Breast epithelium (tissue), 4 donors: ENCODE data around the gene SDSL. TPM values are rescaled to one million over a fixed set of nuclear protein-coding genes. Genes with fewer than 3 reads are reported as not detected.

Source experiments
- DNase-seq, 2 donors: peaks; one replicate each; pipeline ENCODE4 v3.0.0-alpha.2; 2019; ENCODE audit warnings: low spot score in 2 of 2
- H3K27ac ChIP-seq, 2 donors: fragments of 200-600 bp; sonication (generic) in 1 of 2; one replicate each; pipeline ENCODE4 v1.5.1; 2016 to 2019; ENCODE audit warnings: mild to moderate bottlenecking in 1 of 2
- H3K27me3 ChIP-seq, 2 donors: fragments of 200-600 bp; sonication (generic) in 1 of 2; one replicate each; pipeline versions ENCODE4 v1.5.1 to v1.6.0; 2017 to 2019; ENCODE audit warnings: control low read depth in 1 of 2, mild to moderate bottlenecking in 1 of 2
- H3K36me3 ChIP-seq: fragments of 200-600 bp; one replicate; pipeline ENCODE4 v1.5.1; 2019
- H3K4me1 ChIP-seq, 2 donors: fragments of 200-600 bp; sonication (generic); one replicate each; pipeline ENCODE4 v1.5.1; 2016 to 2019; ENCODE audit warnings: control low read depth in 1 of 2
- H3K4me3 ChIP-seq, 3 donors: fragments of 200-600 bp; sonication (generic); 1 replicate in 2 of 3; 2 replicates in 1 of 3; pipeline ENCODE4 v1.5.1; 2016 to 2019; ENCODE audit warnings: mild to moderate bottlenecking in 3 of 3, moderate library complexity in 2 of 3
- H3K9me3 ChIP-seq, 2 donors: fragments of 200-600 bp; sonication (generic) in 1 of 2; one replicate each; pipeline ENCODE4 v1.5.1; 2016 to 2019; ENCODE audit warnings: control low read depth in 1 of 2
- POLR2A ChIP-seq: fragments of 450-650 bp; IDR thresholded peaks from one replicate; pipeline ENCODE4 v1.6.1; 2016; ENCODE audit warnings: antibody characterized with exemption, mild to moderate bottlenecking, moderate library complexity
- POLR2AphosphoS5 ChIP-seq, 3 donors: sonication (generic); formaldehyde crosslinking; IDR thresholded peaks; one replicate each; pipeline ENCODE4 v1.6.1; 2017; ENCODE audit warnings: antibody characterized with exemption in 3 of 3
- intact Hi-C: fragments of 100-400 bp; cut with DNase I; formaldehyde crosslinking; loops from one replicate; pipeline ENCODE4 v1.15.1; 2023; ENCODE audit warnings: low total_unique reads
- total RNA-seq, 3 donors: library from RNA; depleted of rRNA; stranded (reverse); fragments of >200 nt; gene quantifications; one replicate each; pipeline ENCODE4 v1.1.0, GENCODE V29; 2016
- TF ChIP-seq, protein P1 (sequence below), 3 donors: fragments of 450-650 bp; IDR thresholded peaks; one replicate each; pipeline ENCODE4 v1.5.1; 2016 to 2017; ENCODE audit warnings: antibody characterized with exemption in 3 of 3, mild to moderate bottlenecking in 3 of 3, moderate library complexity in 3 of 3

Gene SDSL
- total RNA-seq, 3 donors from 2014 or later: 4.6 to 4.9 (median 4.8) TPM

DNA sequence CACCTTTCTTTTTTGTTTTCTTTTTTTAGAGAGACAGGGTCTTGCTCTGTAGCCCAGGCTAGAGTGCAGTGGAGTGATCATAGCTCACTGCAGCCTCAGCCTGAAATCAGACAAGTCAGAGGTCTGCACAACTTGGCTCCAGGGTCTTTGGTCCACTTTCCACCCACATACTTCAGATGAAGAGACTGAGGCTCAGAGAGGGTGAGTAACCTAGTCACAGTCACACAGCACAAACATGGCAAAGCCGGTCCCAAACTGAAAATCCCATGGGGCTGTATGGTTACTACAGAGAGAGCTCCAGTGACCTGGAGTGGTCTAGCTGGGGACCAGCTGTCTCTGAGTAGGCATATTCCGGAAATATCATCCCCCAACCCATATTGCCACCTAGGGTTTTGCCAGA lies 30.3 kb downstream of the SDSL start:
- intact Hi-C loops: no loop called here
- no peak overlapping the region for H3K4me3 ChIP-seq
- no peaks in the 10 kb centered on the region for H3K36me3 ChIP-seq
- TF ChIP-seq, protein P1, sequence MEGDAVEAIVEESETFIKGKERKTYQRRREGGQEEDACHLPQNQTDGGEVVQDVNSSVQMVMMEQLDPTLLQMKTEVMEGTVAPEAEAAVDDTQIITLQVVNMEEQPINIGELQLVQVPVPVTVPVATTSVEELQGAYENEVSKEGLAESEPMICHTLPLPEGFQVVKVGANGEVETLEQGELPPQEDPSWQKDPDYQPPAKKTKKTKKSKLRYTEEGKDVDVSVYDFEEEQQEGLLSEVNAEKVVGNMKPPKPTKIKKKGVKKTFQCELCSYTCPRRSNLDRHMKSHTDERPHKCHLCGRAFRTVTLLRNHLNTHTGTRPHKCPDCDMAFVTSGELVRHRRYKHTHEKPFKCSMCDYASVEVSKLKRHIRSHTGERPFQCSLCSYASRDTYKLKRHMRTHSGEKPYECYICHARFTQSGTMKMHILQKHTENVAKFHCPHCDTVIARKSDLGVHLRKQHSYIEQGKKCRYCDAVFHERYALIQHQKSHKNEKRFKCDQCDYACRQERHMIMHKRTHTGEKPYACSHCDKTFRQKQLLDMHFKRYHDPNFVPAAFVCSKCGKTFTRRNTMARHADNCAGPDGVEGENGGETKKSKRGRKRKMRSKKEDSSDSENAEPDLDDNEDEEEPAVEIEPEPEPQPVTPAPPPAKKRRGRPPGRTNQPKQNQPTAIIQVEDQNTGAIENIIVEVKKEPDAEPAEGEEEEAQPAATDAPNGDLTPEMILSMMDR (IDR thresholded peaks at IDR 0.05): no peak
- TF ChIP-seq POLR2A (no peak), POLR2AphosphoS5 (IDR thresholded peaks at IDR 0.05) (no peak)
- peaks cover 0 to 31% of the 10 kb centered on the region in 2 donors for H3K27me3 ChIP-seq
- H3K4me1 ChIP-seq: no peaks in the 10 kb centered on the region
- H3K27ac ChIP-seq: no peak overlapping the region
- DNase-seq: no peak
- H3K9me3 ChIP-seq: no peaks in the 10 kb centered on the region

DNA sequence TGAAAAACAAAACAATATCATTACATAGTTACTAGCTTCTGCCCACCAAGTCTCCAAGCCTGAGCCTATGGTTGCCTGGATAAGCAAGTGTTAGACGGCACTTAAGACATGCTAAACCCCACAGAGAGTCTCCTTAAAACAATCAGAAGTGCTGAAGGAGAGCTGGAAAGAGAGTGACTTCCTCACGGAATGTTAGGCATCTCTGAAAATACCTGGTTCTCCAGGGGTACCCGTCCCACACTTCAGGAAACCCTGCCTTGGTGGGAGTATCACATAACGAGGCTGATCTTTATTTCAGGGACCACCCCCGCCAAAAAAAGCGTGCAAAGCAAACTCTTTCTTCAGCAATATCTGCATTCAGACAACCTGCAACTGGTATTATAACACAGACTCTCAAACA lies 31.1 kb downstream of the SDSL start:
- Histone ChIP-seq H3K4me1 (no peaks in the 10 kb centered on the region), H3K9me3 (no peaks in the 10 kb centered on the region), H3K36me3 (no peaks in the 10 kb centered on the region), H3K4me3 (no peak overlapping the region), H3K27ac (no peak overlapping the region), H3K27me3 (peaks cover 0 to 28% of the 10 kb centered on the region in 2 donors)
- TF ChIP-seq, protein P1 (IDR thresholded peaks at IDR 0.05): no peak
- no peak for TF ChIP-seq POLR2A
- TF ChIP-seq POLR2AphosphoS5 (IDR thresholded peaks at IDR 0.05): no peak
- DNase-seq: no peak
- intact Hi-C loops: no loop called here

DNA sequence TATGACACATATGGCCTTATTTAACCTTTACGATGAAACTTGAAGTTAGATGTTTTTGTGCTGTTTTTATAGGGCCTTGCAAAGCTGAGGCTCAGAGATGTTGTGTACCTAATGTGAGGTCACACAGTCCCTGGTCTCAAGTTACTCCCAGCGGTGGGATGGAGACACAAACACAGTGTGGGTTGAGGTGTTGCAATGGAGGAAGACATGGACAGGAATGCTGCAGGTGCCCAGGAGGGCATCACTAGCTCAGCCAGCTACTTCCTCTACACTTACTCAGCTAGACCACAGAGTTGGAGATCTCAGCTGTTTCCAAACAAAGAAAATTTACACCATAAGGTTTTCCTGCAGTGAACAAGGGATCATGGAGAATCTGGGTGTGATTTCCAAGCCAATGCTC lies 34.0 kb downstream of the SDSL start:
- Histone ChIP-seq H3K4me3 (no peak overlapping the region), H3K27me3 (peaks cover 0 to 27% of the 10 kb centered on the region in 2 donors), H3K9me3 (no peaks in the 10 kb centered on the region), H3K27ac (no peak overlapping the region), H3K36me3 (no peaks in the 10 kb centered on the region), H3K4me1 (no peaks in the 10 kb centered on the region)
- TF ChIP-seq POLR2AphosphoS5 (IDR thresholded peaks at IDR 0.05) (no peak), POLR2A (no peak)
- TF ChIP-seq, protein P1 (IDR thresholded peaks at IDR 0.05): no peak
- intact Hi-C loops: no loop called here
- no peak for DNase-seq

DNA sequence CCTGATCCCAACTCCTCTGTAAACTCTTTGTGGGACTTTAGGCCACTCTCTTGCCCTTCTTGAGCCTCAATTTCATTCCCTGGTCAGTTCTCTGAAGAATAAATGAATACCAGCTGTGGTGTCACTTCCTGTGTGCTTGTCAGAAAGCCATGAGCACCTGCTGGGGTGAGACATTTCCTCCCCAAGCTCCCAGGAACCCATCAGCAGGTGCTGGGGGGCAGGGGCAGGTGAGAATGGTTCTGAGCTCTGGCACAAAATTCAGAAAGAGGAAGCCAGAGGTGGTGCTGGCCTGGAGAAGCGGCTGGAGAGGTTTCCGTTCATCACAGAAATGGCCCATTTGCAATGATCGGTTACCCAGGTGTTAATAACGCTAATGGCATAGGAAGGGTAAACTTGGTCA lies 34.6 kb downstream of the SDSL start:
- intact Hi-C loops: no loop called here
- Histone ChIP-seq H3K27ac (no peak overlapping the region), H3K27me3 (peaks cover 0 to 33% of the 10 kb centered on the region in 2 donors), H3K4me3 (no peak overlapping the region), H3K4me1 (no peaks in the 10 kb centered on the region), H3K9me3 (no peaks in the 10 kb centered on the region), H3K36me3 (no peaks in the 10 kb centered on the region)
- DNase-seq: no peak
- TF ChIP-seq POLR2A (no peak), POLR2AphosphoS5 (IDR thresholded peaks at IDR 0.05) (no peak)
- TF ChIP-seq, protein P1 (IDR thresholded peaks at IDR 0.05): no peak

DNA sequence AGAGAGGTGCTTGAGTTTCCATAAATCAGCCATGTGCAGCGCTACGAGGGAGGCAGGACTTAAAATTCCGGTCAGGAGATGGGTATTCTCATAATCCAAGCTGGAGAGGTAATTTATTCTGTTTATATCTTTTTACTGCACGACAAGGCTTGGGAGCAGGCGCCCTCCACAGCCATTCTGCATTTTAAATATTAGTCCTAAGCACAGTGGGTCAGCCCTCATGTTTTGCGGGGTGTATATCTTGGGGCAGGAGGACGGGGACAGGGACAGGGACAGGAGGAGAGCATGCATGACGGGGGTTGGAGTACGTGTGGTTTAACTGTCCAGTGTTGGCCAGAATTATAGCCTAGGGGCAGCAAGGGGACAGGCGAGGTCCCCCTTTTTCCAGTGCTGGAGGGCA lies 35.0 kb downstream of the SDSL start:
- H3K27ac ChIP-seq: no peak overlapping the region
- H3K4me1 ChIP-seq: no peaks in the 10 kb centered on the region
- H3K9me3 ChIP-seq: no peaks in the 10 kb centered on the region
- intact Hi-C loops: no loop called here
- TF ChIP-seq, protein P1 (IDR thresholded peaks at IDR 0.05): no peak
- TF ChIP-seq POLR2AphosphoS5 (IDR thresholded peaks at IDR 0.05): no peak
- TF ChIP-seq POLR2A: no peak
- no peak for DNase-seq
- H3K36me3 ChIP-seq: no peaks in the 10 kb centered on the region
- no peak overlapping the region for H3K4me3 ChIP-seq
- peaks cover 0 to 36% of the 10 kb centered on the region in 2 donors for H3K27me3 ChIP-seq
